Stimulated activated CD8-positive, alpha-beta memory T cell treated with anti-CD3 and anti-CD28 coated beads, Interleukin-2, amount 100 ng/mL, for 48 hours (primary cell): ENCODE measurements around the gene USP46.
A peak's percentile ranks its signal among the peaks of the same experiment; 100 is the strongest.

Source experiments
- DNase-seq, 2 donors: peaks; one replicate each; pipeline ENCODE4 v3.0.0-alpha.2; 2020; ENCODE audit warnings: low read depth in 2 of 2

USP46 gene

DNA sequence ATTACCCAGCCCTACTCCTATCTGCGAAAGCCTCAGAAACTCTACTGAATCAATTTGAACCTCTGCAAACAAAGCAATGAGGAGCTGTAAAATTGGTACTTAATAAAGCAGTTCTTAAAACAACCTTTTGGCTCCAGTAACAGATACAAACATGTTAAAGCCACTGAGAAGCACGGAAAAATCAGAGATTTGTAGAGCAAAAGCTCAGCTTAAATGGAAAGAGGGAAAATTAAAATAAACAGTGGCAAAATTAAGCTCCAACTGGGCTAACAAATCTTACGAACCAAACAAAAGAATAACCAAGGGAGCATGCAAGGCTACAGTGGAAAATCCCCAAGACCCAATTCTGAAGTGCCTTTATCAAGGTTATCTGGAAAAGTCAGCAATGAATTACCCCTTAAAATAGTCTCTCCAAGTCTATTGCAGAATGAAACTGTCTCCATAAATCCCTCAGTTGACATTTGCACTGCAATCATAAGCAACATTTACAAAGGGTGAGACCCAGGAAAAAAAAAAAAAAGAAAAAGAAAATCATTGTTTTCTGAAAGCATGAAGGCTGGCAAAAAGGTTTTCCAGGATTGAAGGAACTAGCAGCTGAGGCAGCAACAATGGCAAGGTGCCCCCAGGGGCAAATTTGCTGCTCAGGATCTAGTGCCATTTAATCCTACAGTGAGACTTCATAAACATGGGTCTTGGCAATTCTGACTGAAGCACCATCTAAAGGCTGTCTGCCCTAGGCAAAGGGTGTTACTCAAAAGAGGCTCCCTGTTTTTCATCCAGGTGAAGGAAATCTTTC, 40.1 kb downstream of the USP46 start:
- DNase-seq, result no peak

DNA sequence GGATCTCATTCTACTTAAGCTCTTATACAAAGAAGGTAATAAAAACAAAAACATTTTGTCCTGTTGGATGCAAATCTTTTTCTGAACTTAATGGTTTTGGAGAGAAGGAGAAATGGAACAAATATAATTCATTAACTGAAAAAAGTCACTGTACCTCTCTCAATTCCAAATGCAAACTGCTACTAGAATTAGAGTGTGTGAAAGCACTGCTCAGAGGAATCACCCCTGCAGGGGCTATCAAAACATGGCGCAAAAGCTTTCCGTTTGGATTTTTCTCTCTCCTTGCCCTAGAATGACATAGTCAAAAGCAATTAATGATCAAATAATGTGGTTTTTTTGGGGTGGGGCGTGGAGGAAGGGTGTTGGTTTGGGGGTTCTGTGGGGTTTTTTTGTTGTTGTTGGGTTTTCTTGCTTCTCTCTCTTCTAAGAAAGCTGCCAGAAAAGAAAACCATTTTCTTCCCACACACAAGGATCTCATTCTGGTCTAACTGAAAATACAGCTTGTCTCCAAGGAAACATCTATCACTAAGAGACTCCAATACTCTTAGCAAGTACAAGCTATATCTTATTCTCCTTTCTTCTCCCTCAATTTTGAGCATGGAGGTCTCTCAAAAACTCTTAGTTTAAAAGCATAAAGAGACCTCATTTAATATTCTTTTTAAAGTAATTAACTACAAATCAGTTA, 41.6 kb downstream of the USP46 start:
- DNase-seq, result no peak

DNA sequence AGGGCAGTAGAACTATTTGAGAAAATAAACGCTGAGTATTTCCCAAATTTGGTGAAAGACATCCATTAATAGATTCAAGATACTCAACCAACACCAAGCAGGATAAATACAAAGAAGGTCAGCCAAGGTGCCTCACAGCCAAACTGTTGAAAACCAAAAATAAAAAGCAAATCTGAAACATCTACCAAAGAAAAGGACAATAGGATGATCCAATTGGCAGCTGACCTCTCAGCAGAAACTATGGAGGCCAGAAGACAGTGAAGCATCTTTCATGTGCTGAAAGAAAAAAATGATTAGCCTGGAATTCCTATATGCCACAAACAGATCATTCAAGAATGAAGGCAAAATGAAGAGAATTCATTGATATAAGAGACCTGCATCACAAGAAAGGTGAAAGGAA, 44.9 kb downstream of the USP46 start:
- DNase-seq, result no peak

DNA sequence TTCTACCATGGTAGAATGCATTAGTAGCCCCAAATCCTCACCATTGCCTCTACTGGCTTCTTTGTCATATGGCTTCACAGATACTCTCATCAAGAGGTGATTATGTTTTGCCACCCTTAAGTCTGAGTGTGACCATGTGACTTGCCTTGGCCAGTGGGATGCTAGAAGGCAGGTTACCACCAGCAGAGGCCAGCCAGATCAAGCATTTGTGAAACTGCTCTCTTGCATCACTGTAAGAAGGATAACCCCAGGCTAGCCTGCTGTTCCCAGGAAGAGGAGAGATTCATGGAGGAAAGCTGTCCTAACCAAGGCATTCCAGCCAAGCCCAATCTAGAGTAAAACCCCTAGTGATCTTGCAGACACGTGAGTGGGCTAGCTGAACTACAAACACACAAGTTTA, 46.8 kb downstream of the USP46 start:
- no peak for DNase-seq

DNA sequence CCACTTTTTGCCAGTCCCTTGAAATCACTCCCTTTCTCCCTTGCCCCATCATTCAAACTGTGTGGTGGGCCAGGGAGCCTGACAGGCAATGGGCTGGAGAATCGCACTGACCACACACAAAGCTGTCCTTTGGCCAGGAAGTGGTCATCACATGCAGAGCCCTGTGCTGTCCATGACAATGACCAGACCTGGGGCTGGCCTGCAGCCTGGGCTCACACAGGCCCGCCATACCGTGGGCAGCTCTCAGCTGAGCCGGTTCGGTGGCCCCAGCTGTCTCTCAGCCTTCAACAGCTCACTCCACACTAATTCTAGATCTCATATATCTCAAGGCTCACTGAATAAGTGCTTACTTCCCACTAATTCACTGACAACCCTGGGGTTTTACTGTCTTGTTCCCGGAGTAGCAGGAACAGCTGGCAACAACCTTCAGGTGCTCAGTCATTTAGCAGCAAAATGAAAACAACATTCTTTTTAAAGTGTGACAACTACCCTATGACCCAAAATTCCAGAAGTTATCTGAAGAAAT, 48.0 kb downstream of the USP46 start:
- DNase-seq, result no peak

DNA sequence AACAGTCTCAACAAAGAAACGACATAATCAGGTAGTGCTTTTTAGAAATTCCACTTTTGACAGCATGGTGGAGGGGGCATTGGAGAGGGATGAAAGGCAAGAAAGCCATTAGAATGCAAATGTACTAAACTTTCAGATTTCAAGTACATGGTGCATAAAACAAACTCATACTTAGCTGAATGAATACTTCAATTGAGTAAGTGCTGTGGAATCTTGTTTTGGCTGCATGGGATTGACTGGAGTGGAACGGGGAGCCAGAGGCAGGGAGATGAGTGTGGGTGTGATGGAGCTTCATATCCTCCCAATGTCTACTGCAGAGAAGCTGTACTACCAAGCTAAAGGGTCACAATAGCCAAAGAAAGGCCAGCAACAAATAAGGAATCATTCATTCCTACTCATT, 52.4 kb downstream of the USP46 start:
- DNase-seq, result no peak

DNA sequence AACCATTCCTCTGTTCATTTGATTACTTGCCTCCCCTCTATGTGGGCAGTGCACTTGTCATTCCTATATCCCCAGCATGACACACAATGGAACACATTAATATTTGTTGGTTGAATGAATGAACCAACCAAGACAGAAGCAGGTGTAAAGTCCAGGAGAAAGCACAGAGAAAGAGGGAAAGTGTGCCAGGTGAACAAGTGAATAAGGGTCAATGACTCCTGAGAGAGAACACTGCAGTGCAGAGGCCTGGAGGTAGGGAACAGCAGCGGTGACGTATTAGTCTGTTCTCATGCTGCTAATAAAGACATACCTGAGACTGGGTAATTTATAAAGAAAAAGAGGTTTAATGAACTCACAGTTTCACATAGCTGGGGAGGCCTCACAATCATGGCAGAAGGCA, 53.1 kb downstream of the USP46 start:
- no peak for DNase-seq

DNA sequence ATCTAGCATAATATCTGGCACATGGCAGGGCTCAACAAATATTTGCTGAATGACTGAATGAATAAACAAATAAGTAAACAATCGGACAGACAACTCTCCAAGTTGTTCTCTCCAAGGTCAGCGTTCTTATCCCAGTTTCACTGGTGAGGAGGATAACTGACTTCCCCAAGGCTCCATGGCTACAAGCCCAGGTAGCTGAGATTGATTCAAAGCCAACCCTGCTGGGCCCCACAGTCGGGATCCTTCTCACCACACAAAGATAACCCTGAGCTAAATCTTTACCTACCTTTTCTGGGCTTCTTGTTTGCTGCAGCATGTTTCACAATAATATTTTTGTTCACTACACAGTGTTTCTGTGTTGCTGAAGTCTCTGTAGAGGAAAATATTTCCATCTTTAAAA, 54.9 kb downstream of the USP46 start:
- DNase-seq, result no peak

DNA sequence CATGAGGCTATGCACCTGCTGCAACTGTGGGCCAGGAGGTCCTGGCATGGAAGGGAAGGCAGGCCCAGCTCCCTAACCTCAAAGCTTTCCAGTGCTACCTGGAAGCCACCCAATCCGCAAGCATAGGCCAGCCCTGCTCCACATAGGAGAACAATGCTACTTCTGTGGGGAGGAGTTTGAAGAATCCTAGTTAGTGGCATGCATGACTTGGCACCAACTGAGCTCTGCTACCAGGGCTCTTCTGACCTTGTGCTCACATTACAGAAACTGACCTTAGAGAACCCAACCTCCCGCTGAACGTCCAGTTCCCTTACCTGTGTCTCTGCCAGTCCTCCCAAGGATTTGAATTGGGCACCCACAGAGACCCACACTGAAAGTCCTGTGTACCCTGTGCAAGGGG, 58.8 kb downstream of the USP46 start:
- DNase-seq, result no peak

DNA sequence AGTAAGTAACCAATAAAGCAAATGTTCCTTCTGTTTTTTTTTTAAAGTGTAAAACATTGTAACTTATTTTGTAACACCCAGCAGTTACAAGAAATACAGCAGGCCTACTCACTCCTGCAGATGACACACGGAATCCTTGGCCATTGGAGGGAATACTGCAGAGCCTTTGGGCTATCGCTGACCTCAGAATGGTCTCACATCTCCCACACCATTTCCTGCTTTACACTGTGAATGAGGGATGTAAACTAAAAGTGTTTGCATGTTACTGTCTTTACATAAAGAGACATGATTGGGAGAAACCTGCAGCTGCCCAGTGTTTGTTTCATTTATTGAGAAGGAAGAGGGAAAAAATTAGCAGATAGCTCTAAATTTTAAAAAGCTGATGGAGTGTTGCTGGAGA, 64.1 kb downstream of the USP46 start:
- no peak for DNase-seq

DNA sequence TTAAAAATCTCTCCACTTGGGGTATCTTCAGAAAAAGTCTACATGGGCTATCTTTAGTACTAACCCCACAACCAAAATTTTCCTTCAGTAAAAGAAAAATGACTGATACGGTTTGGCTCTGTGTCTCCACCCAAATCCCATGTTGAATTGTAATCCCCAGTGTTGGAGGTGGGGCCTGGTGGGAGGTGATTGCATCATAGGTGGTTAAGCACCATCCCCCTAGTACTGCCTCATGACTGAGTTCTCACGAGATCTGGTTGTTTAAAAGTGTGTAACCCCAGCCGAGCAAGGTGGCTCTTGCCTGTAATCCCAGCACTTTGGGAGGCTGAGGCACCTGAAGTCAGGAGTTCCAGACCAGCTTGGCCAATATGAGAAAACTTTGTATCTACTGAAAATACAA, 66.8 kb downstream of the USP46 start:
- DNase-seq, result no peak

DNA sequence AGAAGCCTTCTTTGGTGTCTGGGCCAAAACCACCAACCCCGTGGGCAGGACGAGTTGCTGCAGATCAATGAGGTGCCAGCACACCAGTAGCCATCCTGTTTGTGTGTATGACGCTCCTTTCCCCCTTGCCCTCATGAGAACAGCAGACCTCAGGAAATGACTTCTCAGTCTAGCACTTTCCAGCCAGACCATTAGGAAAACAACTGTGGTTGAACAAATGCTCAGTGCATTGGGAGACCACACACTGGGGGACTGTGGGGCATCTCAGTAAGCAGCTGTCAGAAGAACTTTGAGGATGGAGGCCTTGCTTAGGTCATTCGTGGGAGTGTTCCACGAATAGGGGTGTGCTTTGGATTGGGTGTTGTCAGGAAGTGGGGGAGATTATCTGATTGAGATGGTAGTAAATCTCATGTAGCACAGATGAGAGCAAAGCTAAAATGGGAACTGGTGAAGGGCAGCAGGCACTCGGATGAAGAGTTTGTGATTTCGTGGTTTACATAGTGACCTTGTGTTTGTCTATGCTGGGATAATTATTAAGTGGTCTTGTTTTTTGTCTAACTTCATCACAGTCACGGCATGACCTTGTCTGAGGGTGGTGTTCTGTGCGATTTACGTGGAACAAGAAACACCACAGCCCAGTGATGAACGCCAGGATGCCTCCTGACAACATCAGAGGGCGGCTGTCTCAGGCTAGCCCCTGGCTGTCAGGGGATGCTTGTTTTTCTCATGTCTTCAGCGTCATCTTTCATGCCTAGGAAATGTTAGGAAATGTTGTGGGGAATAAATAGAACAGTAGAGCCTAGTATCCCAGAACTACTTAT, 70.1 kb downstream of the USP46 start:
- peak in 1 of 2 donors; percentile 23 for DNase-seq

DNA sequence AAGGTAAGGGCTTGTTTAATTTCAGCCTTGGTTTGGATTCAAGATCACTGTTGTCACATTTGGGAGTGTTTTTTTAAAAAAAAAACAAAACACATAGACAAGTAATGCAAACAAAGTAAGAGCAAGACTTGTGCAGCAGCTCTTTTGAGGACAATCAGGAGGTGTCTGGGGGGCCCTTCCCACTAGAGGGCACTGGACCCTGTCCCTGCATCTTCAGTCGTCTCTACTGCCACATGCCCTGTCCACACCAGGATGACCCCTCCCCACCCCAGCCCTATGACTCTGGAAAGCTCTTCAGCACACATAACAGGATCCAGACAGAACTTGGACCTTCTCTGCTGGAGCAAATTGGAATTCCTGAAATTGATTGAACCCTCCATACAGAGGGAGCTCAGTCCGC, 71.0 kb downstream of the USP46 start:
- no peak for DNase-seq

DNA sequence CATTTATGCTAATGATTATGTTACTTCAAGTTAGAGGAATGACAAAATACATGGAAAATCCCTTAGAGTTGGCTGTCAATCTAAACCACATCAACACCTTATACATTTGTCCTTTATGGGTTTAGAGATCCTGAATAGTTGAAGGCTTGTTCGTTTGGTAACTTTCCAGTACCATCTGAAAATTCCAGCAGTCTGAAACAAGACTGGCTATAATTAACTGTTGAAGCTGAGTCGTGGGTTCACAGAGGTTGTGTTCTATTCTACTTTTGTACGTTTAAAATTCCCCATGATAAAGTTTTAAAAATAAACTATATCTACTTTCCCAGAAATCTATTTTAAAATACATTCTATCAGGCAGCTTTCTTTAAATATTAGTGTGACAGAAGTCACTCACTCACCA, 73.0 kb downstream of the USP46 start:
- no peak for DNase-seq

DNA sequence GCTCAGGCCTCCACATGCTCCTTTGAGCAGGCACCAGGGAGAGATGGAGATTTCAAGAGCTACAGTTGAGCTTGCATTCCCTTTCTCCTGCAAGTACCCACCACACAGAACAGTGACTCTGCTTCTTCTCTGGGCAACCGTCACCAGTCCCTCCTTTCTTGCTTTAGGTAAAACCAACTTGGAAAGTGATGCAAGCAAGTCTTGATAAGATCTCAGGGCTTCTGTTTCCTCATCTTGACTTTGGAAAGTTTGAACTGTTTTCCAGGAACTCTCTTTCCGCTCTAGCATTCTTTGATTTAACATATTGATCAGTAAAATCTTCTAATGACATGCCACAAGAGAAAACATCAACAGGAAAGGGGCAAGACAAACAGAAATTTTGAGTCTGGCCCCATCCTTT, 73.7 kb downstream of the USP46 start:
- DNase-seq, result no peak

DNA sequence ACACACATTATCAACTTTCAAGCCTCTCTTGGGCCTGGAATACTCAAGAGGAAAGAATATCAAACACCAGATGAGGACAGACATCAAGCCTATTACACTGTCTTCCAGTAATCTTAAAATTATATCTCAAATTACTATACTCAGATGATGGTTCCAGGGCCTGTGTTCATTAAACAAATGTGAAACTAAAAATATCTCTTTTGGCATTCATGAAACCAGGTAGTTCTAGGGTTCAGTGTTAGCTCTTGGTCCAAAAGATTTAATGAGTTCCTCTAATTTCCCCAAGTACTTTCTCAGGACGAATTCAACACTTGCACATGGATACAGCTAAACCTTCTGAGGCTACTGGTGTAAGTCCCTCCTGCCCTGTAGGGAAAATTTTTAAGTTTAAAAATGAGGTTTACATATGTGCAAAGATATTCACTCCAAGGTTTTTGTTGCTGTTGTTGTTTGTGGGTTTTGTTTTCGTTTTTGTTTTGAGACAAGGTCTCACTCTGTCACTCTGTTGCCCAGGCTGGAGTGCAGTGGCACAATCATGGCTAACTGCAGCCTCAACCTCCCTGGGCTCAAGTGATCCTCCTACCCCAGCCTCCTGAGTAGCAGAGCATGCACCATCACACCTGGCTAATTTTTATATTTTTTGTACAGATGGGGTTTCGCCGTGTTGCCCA, 79.4 kb downstream of the USP46 start:
- no peak for DNase-seq

DNA sequence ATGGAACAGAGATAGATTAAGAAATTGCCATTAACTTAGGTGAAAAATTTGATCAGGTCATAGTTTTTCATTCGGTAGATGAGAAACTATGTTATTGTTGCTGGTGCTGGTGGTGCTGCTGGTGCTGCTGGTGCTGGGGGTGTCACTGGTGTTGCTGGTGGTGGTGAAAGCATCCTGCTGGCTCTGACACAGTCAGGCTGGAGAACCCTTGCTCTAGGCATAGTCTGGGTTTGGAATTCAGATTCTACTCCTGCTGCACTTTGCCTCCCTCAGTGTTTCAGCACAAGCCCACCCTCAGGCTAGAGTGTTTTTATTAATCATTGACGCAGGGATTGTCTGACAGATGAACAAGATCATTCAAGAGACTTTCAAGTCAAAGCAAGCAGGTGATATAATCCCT, 80.2 kb downstream of the USP46 start:
- DNase-seq, result no peak

DNA sequence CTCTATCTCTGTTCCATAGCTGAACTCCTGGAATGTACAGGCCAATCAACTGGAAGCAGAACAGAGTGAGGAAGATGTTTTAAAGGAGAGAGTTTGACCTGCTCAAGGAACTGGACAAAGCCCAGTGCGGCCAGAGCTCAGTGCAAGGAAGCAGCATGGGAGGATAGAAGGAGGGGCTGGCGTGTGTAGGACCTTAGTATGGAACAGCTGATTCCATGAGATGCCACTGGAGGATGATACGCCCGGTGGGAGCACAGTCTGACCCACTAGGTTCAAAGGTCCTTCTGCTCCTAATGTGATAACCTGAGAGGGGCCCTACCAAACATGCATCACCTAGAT, 81.5 kb downstream of the USP46 start:
- DNase-seq, result no peak

DNA sequence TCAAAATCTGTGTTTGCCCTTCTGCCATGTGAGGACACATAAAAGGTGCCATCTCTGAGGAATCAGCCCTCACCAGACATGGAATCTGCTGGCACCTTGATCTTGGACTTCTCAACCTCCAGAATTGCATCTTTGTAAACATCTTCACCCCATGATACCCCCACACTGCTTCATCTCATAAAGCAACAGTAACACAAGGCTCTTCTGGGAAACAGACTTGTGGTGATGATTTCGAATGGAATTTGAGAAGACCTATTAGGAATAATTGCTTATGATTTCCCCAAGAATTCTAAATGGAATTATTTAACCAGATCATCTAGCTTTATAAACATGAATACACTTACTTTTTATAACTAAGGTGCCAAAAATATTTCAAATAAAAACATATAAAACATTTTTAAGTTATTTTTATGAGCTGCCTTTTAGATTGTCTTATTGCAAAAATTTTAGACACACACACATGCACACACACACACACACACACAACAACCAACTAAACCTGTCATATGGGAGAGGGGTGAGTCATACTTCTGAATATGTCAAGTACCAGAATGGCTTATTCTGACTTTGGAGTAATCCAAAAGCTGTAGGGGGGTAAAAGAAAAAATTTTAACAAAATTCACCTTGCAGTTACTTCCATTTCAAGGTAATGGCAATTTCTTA, 82.0 kb downstream of the USP46 start:
- DNase-seq, result no peak

DNA sequence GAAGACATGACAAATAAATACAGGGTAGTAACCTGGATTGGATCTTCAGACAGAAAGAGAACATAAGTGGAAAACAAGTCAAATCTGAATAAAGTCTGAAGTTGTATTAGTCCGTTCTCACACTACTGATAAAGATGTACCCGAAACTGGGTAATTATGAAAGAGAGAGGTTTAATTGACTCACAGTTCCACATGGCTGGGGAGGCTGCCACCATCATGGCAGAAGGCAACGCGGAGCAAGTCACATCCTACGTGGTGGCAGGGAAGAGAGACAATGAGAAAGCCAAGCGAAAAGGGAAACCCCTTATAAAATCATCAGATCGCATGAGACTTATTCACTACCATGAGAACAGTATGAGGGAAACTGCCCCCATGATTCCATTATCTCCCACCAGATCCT, 82.8 kb downstream of the USP46 start:
- DNase-seq, result no peak

DNA sequence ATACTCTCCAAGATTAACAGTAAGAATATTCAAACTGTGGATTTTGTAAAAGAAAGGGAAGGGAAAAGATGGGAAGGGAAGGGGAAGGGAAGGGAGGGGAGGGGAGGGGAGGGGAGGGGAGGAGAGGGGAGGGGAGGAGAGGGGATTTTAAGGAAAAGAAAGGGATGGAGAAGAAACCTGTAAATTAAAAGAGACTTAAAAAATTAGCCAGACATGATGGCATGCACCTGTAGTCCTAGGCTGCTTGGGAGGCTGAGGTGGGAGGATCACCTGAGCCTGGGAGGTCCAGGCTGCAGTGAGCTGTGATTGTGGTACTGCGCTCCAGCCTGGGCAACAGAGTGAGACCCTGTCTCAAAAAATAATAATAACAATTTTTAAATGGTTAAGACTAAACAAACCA, 83.7 kb downstream of the USP46 start:
- DNase-seq, result no peak

DNA sequence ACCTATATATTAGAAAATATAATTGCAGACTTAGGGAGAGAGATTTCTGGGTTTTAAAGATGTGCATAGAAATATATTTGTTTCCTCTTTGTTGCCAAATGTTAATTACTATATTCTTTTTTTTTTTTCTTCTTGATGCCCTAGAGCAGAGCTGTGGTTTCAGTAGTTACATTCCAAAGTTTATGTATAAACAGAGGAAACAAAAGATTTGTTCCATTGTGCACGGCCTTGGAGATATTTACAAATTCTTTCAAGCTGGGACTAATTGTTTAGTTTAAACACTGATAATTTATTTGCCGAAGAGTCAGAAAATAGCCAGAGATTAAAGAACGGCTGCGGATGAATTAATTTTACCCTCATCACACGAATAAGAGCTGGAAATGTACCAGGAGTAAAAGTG, 85.1 kb downstream of the USP46 start:
- DNase-seq, result no peak
